MM.1S (cell line): Measurements from ENCODE around the gene TMIGD3.

ENCODE experiments used
- DNase-seq: peaks from one replicate; pipeline ENCODE4 v3.0.0-alpha.2; 2015
- H2AFZ ChIP-seq: fragments of 300-600 bp; sonication (generic); 2 replicates; pipeline ENCODE4 v1.6.0; 2016; ENCODE audit warnings: antibody characterized with exemption, low read length
- H3F3A ChIP-seq: fragments of 300-600 bp; sonication (generic); 2 replicates; pipeline ENCODE4 v1.6.1; 2016; ENCODE audit warnings: mild to moderate bottlenecking, antibody characterized with exemption, low read length, moderate library complexity, mixed read lengths; ENCODE audit not compliant: insufficient read depth
- H3K27ac ChIP-seq: fragments of 300-600 bp; sonication (generic); 2 replicates; pipeline ENCODE4 v1.5.1; 2016; ENCODE audit warnings: mild to moderate bottlenecking, low read length
- H3K27me3 ChIP-seq: fragments of 300-600 bp; sonication (generic); replicated peaks from 2 replicates; pipeline ENCODE4 v1.6.0; 2016; ENCODE audit warnings: low read length; ENCODE audit not compliant: insufficient read depth
- H3K36me3 ChIP-seq: fragments of 300-600 bp; sonication (generic); replicated peaks from 2 replicates; pipeline ENCODE4 v1.6.1; 2016; ENCODE audit warnings: mild to moderate bottlenecking, low read length, mixed read lengths; ENCODE audit not compliant: insufficient read depth
- H3K4me1 ChIP-seq: fragments of 300-600 bp; sonication (generic); 2 replicates; pipeline ENCODE4 v1.6.1; 2016; ENCODE audit warnings: low read length, mixed read lengths
- H3K4me2 ChIP-seq: fragments of 300-600 bp; sonication (generic); 2 replicates; pipeline ENCODE4 v1.6.0; 2016; ENCODE audit warnings: low read depth, low read length
- H3K4me3 ChIP-seq: fragments of 300-600 bp; sonication (generic); 2 replicates; pipeline ENCODE4 v1.5.1; 2016; ENCODE audit warnings: low read length, mixed read lengths
- H3K79me2 ChIP-seq: fragments of 300-600 bp; sonication (generic); 2 replicates; pipeline ENCODE4 v1.6.1; 2016; ENCODE audit warnings: mixed run types, low read length, mixed read lengths
- H3K9ac ChIP-seq: fragments of 300-600 bp; sonication (generic); 2 replicates; pipeline ENCODE4 v1.6.1; 2016; ENCODE audit warnings: low read length, mixed read lengths
- H3K9me2 ChIP-seq: fragments of 300-600 bp; sonication (generic); replicated peaks from 2 replicates; pipeline ENCODE4 v1.6.1; 2016; ENCODE audit warnings: mild to moderate bottlenecking, low read length, mixed read lengths; ENCODE audit not compliant: insufficient read depth
- H3K9me3 ChIP-seq: fragments of 300-600 bp; sonication (generic); replicated peaks from 2 replicates; pipeline ENCODE4 v1.6.1; 2016; ENCODE audit warnings: mild to moderate bottlenecking, low read length, mixed read lengths; ENCODE audit not compliant: insufficient read depth
- H4K20me1 ChIP-seq: fragments of 300-600 bp; sonication (generic); 2 replicates; pipeline ENCODE4 v1.6.1; 2016; ENCODE audit warnings: mild to moderate bottlenecking, low read length, moderate library complexity, mixed read lengths; ENCODE audit not compliant: insufficient read depth
- EZH2 ChIP-seq: fragments of 300-600 bp; sonication (generic); optimal IDR thresholded peaks from 2 replicates; pipeline ENCODE3; 2017; ENCODE audit warnings: low read depth, mild to moderate bottlenecking, antibody characterized with exemption, low read length, mixed read lengths
- EZH2phosphoT487 ChIP-seq: fragments of 300-600 bp; sonication (generic); IDR thresholded peaks from 2 replicates; pipeline ENCODE4 v1.6.1; 2018; ENCODE audit warnings: antibody characterized with exemption, low read length
- TF ChIP-seq, protein P1 (sequence below): fragments of 300-600 bp; sonication (generic); IDR thresholded peaks from 2 replicates; pipeline ENCODE4 v1.5.1; 2016; ENCODE audit warnings: antibody characterized with exemption, low read length, mixed read lengths

The TMIGD3 gene

DNA sequence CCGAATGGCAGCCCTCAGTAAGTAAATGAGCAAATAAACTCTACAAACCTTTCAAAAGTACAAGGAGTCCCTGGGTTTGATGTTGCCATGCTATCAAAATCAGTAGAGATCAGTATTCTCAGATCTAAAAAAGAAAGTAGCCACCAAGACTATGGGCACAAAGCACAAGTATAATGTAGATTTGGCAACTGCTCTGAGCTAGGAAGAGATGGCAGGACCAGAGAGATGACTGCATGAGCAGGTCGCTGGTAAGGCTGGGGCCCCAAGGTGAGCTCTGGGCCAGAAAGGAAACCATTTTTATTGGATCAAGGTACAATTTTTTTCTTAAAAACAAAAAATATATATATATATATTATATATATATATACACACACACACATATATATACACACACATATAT is 3.1 kb upstream of the TMIGD3 start:
- Histone ChIP-seq H3K9me2 (no peaks in the 10 kb centered on the region), H2AFZ (0 out of 2 replicates have a peak overlapping the region, but pooled peaks have one; percentile 45)

DNA sequence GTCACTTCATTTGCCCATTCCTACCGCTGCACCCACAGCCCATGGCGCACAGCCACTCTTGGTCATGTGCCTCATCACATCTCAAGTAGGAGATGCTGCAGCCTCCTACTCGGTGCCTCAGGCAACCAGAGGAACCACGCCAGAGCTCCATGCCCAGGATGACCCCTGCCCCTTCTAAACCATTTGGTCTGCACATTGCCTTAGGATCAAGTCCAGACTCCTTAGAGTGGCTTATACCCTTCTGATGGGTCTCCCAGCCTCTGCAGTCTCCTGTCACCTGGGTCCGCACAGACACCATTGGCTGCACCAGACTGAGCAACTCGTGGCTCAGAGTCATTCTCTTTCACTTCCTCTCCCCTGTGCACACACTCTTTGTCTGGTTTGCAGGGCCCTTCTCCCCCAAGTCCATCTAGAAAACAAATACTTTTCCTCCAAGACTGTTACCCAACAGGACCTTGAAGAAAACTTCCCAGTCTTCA is 2.2 kb upstream of the TMIGD3 start:
- Histone ChIP-seq H3K9me2 (no peaks in the 10 kb centered on the region), H3K4me2 (peak overlapping the region; percentile 39; the same call in 1 of the 2 replicates), H3K9me3 (no peaks in the 10 kb centered on the region), H3K9ac (no peak overlapping the region), H3K27ac (peak overlapping the region; percentile 35; the same call in 1 of the 2 replicates), H3F3A (peaks cover 16% of the 10 kb centered on the region), H3K36me3 (no peaks in the 10 kb centered on the region), H3K27me3 (no peaks in the 10 kb centered on the region), H3K4me1 (peaks cover 29% of the 10 kb centered on the region), H3K79me2 (no peaks in the 10 kb centered on the region), H4K20me1 (no peaks in the 10 kb centered on the region), H3K4me3 (no peak overlapping the region), H2AFZ (0 out of 2 replicates have a peak overlapping the region, but pooled peaks have one; percentile 45)
- TF ChIP-seq EZH2phosphoT487 (no peak), EZH2 (no peak)
- TF ChIP-seq, protein P1, sequence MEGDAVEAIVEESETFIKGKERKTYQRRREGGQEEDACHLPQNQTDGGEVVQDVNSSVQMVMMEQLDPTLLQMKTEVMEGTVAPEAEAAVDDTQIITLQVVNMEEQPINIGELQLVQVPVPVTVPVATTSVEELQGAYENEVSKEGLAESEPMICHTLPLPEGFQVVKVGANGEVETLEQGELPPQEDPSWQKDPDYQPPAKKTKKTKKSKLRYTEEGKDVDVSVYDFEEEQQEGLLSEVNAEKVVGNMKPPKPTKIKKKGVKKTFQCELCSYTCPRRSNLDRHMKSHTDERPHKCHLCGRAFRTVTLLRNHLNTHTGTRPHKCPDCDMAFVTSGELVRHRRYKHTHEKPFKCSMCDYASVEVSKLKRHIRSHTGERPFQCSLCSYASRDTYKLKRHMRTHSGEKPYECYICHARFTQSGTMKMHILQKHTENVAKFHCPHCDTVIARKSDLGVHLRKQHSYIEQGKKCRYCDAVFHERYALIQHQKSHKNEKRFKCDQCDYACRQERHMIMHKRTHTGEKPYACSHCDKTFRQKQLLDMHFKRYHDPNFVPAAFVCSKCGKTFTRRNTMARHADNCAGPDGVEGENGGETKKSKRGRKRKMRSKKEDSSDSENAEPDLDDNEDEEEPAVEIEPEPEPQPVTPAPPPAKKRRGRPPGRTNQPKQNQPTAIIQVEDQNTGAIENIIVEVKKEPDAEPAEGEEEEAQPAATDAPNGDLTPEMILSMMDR: no peak
- DNase-seq: peak; percentile 21

More for the DNA sequence above, 3.1 kb upstream of the TMIGD3 start:
- H3K4me2 ChIP-seq: peak overlapping the region; percentile 39; the same call in 1 of the 2 replicates
- no peak overlapping the region for H3K9ac ChIP-seq
- no peaks in the 10 kb centered on the region for H3K27me3 ChIP-seq
- H3K4me1 ChIP-seq: peaks cover 29% of the 10 kb centered on the region
- H3K79me2 ChIP-seq: no peaks in the 10 kb centered on the region
- peaks cover 16% of the 10 kb centered on the region for H3F3A ChIP-seq
- TF ChIP-seq, protein P1: no peak
- TF ChIP-seq EZH2phosphoT487 (no peak), EZH2 (no peak)
- no peak overlapping the region for H3K4me3 ChIP-seq
- no peaks in the 10 kb centered on the region for H3K9me3 ChIP-seq
- no peak overlapping the region for H3K27ac ChIP-seq
- H4K20me1 ChIP-seq: no peaks in the 10 kb centered on the region
- DNase-seq: no peak
- H3K36me3 ChIP-seq: no peaks in the 10 kb centered on the region

DNA sequence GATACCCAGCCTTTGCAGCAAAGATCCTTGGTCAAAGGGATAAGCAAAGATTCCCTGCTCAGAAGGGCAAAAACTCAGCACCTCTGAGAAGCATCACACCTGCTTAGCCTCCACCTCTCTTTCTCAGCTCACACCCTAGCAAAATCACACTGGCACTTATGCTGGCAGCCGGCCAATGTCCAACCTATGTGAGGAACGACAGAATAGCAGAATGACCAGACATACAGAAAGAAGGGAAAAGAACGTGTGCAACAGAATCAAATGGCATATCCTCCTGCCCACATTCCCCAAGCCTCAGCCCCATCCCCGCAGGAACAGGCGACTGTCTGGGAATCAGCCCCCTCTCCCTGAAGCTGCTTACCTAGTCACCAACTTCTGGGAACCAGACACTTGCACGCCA is 664 bp upstream of the TMIGD3 start:
- H3K79me2 ChIP-seq: no peaks in the 10 kb centered on the region
- peaks cover 29% of the 10 kb centered on the region for H3K4me1 ChIP-seq
- no peaks in the 10 kb centered on the region for H3K9me3 ChIP-seq
- H3K27me3 ChIP-seq: no peaks in the 10 kb centered on the region
- H2AFZ ChIP-seq: no peak overlapping the region
- H3K9ac ChIP-seq: no peak overlapping the region
- H3K9me2 ChIP-seq: no peaks in the 10 kb centered on the region
- peaks cover 16% of the 10 kb centered on the region for H3F3A ChIP-seq
- TF ChIP-seq, protein P1: no peak
- TF ChIP-seq EZH2: no peak
- TF ChIP-seq EZH2phosphoT487: no peak
- H3K4me2 ChIP-seq: no peak overlapping the region
- no peak for DNase-seq
- no peak overlapping the region for H3K27ac ChIP-seq
- no peak overlapping the region for H3K4me3 ChIP-seq
- no peaks in the 10 kb centered on the region for H3K36me3 ChIP-seq
- H4K20me1 ChIP-seq: no peaks in the 10 kb centered on the region
